ENCODE measurements around the gene ZNF526. TPM values are rescaled to one million over a fixed set of nuclear protein-coding genes. Genes with fewer than 3 reads are reported as not detected.

ZNF526 gene
- polyA plus RNA-seq, 3 donors, result 0.96 to 3.4 (median 1.3) TPM

GRCh38 chr19:42275517-42275916 lies 55.4 kb downstream of the ZNF526 start:
- H3K27me3 Mint-ChIP-seq (ENCODE audit: low read depth in 3 of 3), result peaks cover 0 to 5% (median 0%) of the 10 kb centered on the region in 3 donors
- no peaks in the 10 kb centered on the region for H3K27me3 ChIP-seq (ENCODE audit: control insufficient read depth in 2 of 2, insufficient read depth in 2 of 2, low read length in 2 of 2)
- no peak overlapping the region for H3K4me2 ChIP-seq (replicated peaks; ENCODE audit: extremely low read depth, low read length, poor library complexity, severe bottlenecking)
- no CpG with 5 or more reads among the region's 3 CpGs for WGBS (ENCODE audit: insufficient coverage)
- peaks cover 32 to 60% of the 10 kb centered on the region in 2 donors for H3K4me1 ChIP-seq (ENCODE audit: control insufficient read depth in 1 of 2, insufficient read depth in 2 of 2, low read length in 2 of 2)
- peaks cover 64% of the 10 kb centered on the region for H4K20me1 ChIP-seq (ENCODE audit: insufficient read depth, low read length)
- H3K27ac Mint-ChIP-seq, result peak overlapping the region in 4 of 7 donors; percentile 10 to 83 (median 48)
- no peak for TF ChIP-seq CTCF (IDR thresholded peaks at IDR 0.05)
- peaks cover 40 to 59% of the 10 kb centered on the region in 2 donors for H3K36me3 ChIP-seq (replicated peaks in 1 of 2; ENCODE audit: control insufficient read depth in 1 of 2, insufficient read depth in 2 of 2, low read length in 2 of 2)
- peaks cover 41 to 62% of the 10 kb centered on the region in 2 donors for H3K36me3 Mint-ChIP-seq
- no peak overlapping the region for H3K9ac ChIP-seq (ENCODE audit: insufficient read depth, low read length, poor library complexity, severe bottlenecking)
- peaks cover 49% of the 10 kb centered on the region for H3K4me1 Mint-ChIP-seq
- no peak overlapping the region for H2AFZ ChIP-seq (ENCODE audit: insufficient read depth, low read depth, low read length, poor library complexity, severe bottlenecking)
- no peaks in the 10 kb centered on the region for H3K9me3 ChIP-seq (replicated peaks in 1 of 2; ENCODE audit: control insufficient read depth in 1 of 2, insufficient read depth in 1 of 2, low read length in 2 of 2)
- DNase-seq, result no peak
- no peak overlapping the region for H3K4me3 ChIP-seq (replicated peaks in 1 of 3; ENCODE audit: low read depth in 2 of 3, low read length in 3 of 3)
- peaks cover 88% of the 10 kb centered on the region for H3K79me2 ChIP-seq (ENCODE audit: insufficient read depth, low read length)
- no peaks in the 10 kb centered on the region for H3K9me3 Mint-ChIP-seq
- H3K27ac ChIP-seq (ENCODE audit: low read depth in 1 of 2, low read length in 2 of 2), result no peak overlapping the region
- H3K4me3 Mint-ChIP-seq, result no peak overlapping the region
- intact Hi-C loops (cut with micrococcal nuclease), result no loop called here

- H3K27me3 Mint-ChIP-seq (ENCODE audit: low read depth in 3 of 3), result peaks cover 0 to 5% (median 0%) of the 10 kb centered on the region in 3 donors
- peaks cover 38 to 60% of the 10 kb centered on the region in 2 donors for H3K36me3 Mint-ChIP-seq
- peaks cover 45% of the 10 kb centered on the region for H3K4me1 Mint-ChIP-seq
- TF ChIP-seq CTCF (IDR thresholded peaks at IDR 0.05), result no peak
- no peak overlapping the region for H3K9ac ChIP-seq (ENCODE audit: insufficient read depth, low read length, poor library complexity, severe bottlenecking)
- no peaks in the 10 kb centered on the region for H3K27me3 ChIP-seq (ENCODE audit: control insufficient read depth in 2 of 2, insufficient read depth in 2 of 2, low read length in 2 of 2)
- peak overlapping the region in 5 of 7 donors; percentile 12 to 83 (median 62) for H3K27ac Mint-ChIP-seq
- H3K4me2 ChIP-seq (replicated peaks; ENCODE audit: extremely low read depth, low read length, poor library complexity, severe bottlenecking), result no peak overlapping the region
- no peak overlapping the region for H3K4me3 ChIP-seq (replicated peaks in 1 of 3; ENCODE audit: low read depth in 2 of 3, low read length in 3 of 3)
- WGBS (ENCODE audit: insufficient coverage), result no CpG with 5 or more reads among the region's 3 CpGs
- peaks cover 86% of the 10 kb centered on the region for H3K79me2 ChIP-seq (ENCODE audit: insufficient read depth, low read length)
- DNase-seq, result peak in 1 of 3 donors; percentile 4
- H3K9me3 Mint-ChIP-seq, result no peaks in the 10 kb centered on the region
- no peak overlapping the region for H3K27ac ChIP-seq (ENCODE audit: low read depth in 1 of 2, low read length in 2 of 2)
- peaks cover 40 to 59% of the 10 kb centered on the region in 2 donors for H3K36me3 ChIP-seq (replicated peaks in 1 of 2; ENCODE audit: control insufficient read depth in 1 of 2, insufficient read depth in 2 of 2, low read length in 2 of 2)
- H3K9me3 ChIP-seq (replicated peaks in 1 of 2; ENCODE audit: control insufficient read depth in 1 of 2, insufficient read depth in 1 of 2, low read length in 2 of 2), result no peaks in the 10 kb centered on the region
- H3K4me1 ChIP-seq (ENCODE audit: control insufficient read depth in 1 of 2, insufficient read depth in 2 of 2, low read length in 2 of 2), result peaks cover 27 to 58% of the 10 kb centered on the region in 2 donors
- H2AFZ ChIP-seq (ENCODE audit: insufficient read depth, low read depth, low read length, poor library complexity, severe bottlenecking), result no peak overlapping the region
- intact Hi-C loops (cut with micrococcal nuclease), result no loop called here
- peaks cover 66% of the 10 kb centered on the region for H4K20me1 ChIP-seq (ENCODE audit: insufficient read depth, low read length)
- peak overlapping the region in 1 of 2 donors; percentile 67 for H3K4me3 Mint-ChIP-seq
Measured at GRCh38 chr19:42276284-42276683, 56.2 kb downstream of the ZNF526 start.
